HTERT RPE-1 (cell line): ENCODE measurements around the gene SLC17A8.

ENCODE experiments used
- in situ Hi-C: fragments of 300-500 bp; cut with MboI; formaldehyde crosslinking; loops from 4 replicates; pipeline ENCODE4 v1.14.3; 2020; ENCODE audit warnings: low sequenced_read_pairs

The SLC17A8 gene

GRCh38 chr12:100468126-100468525, 111.3 kb downstream of the SLC17A8 start:
- in situ Hi-C loops = no loop called here
